HT-29 (cell line): ENCODE data around the gene VAX1. TPM values are rescaled to one million over a fixed set of nuclear protein-coding genes. Genes with fewer than 3 reads are reported as not detected.

Experiments
- small RNA-seq: library from RNA; depleted of rRNA; stranded (forward); fragments of <200 nt; gene quantifications from one replicate; pipeline ENCODE3, GENCODE V24; 2014
- total RNA-seq: library from RNA; depleted of rRNA; stranded (reverse); fragments of >200 nt; shearing (Covaris generic); gene quantifications from 2 replicates; pipeline ENCODE4 v1.2.3, GENCODE V29; 2014; rRNA removed

VAX1 gene
- total RNA-seq, 1 experiment from 2014 or later = not detected

Small RNAs within 50 kb of the gene (small RNA-seq; reads per million reads assigned to genes)
- not detected for gene MIR3663

Other genes with a start within 250 kb of the VAX1 start
- 4.5 and 4.7 TPM in 2 replicates for gene SHTN1, start 133.1 kb downstream of the VAX1 start, total RNA-seq
- not detected in 2 replicates for gene KCNK18, start 59.2 kb upstream of the VAX1 start, total RNA-seq
- not detected in 2 replicates for gene SLC18A2, start 102.8 kb upstream of the VAX1 start, total RNA-seq
- 31.0 and 31.1 TPM in 2 replicates for gene PDZD8, start 237.2 kb upstream of the VAX1 start, total RNA-seq